ENCODE results near the gene SSH2.

Gene SSH2

DNA sequence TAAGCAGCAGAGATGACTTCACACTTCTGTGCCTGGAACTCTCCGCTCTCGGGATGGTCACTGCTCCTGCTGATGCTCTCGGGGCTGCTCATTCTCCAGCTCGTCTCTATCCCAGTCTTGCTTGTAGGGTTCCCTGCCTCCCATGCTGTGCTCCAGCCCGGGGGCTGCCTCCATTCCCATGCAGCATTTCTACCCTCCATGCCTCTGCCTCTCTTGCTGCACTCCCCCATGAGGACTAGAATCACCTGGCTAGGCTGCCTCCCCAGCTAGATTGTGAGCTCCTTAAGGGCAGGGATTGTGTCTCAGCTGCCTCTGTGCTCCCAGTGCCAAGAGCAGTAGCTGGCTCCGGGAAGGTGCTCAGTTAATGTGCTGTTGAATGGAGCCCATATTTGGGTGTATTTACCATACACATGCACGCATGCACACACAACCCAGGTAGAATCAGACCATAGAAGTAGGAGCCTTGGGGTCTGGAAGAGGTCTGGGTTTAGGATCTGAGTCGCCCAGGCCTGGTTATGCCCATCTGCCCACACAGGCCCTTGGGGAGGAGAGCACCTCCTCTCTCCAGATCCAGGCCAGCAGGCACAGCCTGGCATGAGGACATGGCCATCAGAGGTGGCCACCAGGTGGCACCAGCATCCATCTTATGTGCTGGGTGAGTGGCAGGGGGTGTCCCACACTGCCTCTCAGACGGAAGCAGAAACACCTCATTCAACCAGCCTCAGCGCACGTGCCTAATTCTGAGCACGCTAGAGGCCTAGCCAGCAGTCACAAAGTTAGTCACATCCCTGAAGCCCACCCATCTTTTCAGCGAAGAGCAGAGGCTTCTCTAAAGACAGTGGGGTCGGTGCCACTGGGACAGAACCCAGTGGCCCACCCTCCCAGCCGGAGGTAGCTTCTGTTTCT is 349.9 kb downstream of the SSH2 start:
- FAIRE-seq (peak; percentile 94), DNase-seq (ENCODE audit: low spot score) (peak; percentile 90)

DNA sequence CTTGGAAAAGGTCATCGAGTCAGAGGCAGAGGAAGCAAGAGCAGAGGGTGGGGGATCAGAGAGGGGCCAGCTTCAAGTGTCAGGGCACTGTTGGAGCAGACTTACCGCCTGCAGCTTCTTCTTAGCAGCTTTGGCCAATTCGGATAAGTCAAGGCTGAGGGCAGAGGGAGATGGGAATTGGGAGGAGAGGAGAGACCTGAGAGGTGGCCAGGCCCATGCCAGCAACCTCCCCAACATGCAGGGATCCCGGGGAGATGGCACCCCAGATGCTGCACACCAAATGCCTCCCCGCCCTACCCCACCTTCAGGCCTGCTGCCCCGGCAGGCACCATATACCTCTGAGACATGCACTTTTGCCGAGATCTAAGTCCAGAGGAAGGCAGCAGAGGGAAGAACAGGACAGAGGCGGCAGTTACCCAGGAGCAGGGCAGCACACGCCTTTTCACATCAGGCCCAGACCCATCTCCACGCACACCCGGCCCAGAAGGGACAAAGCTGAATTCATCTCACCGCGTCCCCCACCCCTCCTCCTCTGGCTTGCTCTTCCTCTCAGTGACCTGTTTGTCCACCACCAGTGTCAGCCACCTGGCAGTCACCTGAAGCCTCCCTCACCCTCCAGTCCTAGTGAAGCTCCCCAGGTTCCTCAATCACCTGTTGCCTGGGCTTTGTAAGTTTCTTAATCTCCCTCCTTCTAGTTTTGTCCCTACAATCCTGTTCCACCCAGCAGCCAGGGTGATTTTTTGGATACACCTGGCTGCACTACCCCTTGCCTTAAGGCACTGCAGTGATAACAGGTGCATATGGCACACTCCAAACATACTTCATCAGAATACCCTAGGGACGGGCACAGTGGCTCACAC is 351.2 kb downstream of the SSH2 start:
- FAIRE-seq (no peak), DNase-seq (ENCODE audit: low spot score) (no peak)

GRCh38 chr17:29577385-29578211 is 352.4 kb downstream of the SSH2 start:
- DNase-seq (ENCODE audit: low spot score) (no peak), FAIRE-seq (peak; percentile 30)

DNA sequence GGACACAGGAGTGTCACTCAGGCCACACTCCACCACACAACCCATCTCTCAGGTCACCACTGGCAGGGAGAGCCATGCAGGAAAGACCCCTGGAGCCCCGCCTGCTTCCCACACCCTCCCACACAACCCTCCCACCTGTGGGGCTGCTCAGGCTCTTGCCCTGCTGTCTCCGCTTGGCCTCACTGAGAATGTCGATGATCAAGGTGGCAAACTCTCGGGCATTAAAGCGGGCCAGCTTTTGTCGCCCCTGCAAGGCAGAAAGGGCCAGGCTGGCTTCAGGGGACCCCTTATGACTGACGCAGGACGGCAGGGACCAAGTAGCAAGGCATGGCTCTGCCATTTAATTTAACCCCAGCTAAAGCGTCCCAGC is 353.0 kb downstream of the SSH2 start:
- no peak for FAIRE-seq
- no peak for DNase-seq (ENCODE audit: low spot score)

- no peak for DNase-seq (ENCODE audit: low spot score)
- no peak for FAIRE-seq
Observed at GRCh38 chr17:29576214-29577000, 353.6 kb downstream of the SSH2 start.

Data from urothelium cell line (cell line).